HG03095 (cell line): Measurements from ENCODE around the gene KCTD15.

ENCODE experiments used
- ATAC-seq: cut with Tn5 transposase; IDR thresholded peaks from one replicate; pipeline ENCODE4 v1.9.1; 2021; ENCODE audit warnings: moderate library complexity; ENCODE audit not compliant: unreplicated experiment

Gene KCTD15

DNA sequence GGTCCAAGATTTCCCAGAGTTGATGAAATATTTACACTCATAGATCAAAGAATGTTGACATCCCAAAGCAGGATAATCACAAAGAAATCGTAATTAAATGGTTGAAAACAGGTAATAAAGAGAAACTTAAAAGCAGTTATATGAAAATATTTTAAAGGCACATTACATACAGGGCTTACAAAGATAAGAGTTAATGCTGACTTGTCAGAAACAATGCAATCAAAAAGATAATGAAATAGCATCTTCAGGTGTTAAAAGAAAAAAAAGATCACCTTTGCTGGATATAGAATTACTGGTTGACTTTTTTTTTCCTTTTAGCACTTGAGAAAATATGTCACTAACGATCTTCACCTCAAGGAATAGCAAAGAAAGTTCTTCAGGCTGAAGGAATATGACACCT lies 48.8 kb downstream of the KCTD15 start:
- no peak for ATAC-seq

DNA sequence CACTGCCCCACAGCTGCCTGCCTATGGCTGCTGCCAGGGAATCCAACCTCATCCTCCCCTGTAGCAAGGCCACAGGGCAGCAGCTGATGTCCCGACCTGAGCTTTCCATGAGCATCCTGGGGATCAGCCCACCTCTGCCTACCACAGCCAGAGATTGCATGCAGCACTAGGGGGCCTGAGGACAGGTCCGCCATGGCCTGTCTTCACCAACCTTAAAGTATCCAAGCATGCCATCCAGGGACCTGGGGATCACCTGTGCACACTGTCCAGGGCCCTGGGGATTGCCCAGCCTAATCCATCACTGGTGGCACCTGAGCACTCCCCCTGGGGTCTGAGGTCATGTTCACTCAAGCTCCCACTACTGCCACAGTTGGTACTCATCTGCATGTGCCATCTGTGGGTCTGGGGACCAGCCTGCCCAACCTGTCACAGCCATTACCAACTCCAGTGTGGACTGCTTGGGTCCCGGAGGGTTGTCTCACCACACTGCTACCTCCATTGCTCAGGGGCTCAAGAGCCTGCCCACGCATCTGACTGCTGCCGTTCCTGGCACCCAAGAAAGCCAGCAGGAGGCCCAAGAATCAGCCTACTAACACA lies 53.0 kb downstream of the KCTD15 start:
- no peak for ATAC-seq

GRCh38 chr19:33859016-33859415 lies 62.3 kb downstream of the KCTD15 start:
- ATAC-seq = no peak

DNA sequence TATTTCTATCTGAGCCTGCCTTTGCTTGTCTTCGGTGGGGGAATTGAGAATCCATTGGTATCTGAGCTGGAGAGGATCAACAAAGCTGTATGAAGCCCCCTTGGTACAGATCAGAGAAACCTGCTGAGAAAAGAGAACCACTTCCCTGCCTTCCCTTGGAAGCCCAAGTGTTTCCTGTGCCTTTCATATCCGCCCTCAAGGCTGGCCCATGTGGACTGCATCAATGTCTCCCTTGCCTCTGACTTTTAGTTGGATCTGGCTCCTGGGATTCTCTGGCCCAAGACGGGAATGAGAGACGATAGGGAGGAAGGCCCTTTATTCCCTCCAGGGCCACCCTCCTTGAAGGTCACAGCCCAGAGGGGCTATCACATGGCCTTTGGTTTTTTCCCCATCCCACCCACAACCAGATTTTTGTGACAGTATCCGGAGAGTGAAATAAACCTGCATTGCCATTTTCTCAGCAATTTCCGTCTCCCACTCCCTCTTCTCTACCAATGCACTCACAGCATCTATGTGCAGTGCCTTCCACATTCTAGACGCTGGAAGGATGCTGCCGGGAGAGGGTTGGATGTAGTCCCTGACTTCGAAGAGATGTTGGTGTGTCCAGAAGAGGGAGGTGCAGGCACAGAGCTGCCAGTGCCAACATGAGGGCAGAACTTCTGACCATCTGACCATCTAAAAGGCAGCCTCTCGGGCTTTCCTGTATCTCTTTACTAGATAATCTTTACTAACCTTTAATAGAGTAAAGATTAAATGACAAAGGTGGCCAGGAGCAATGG lies 63.8 kb downstream of the KCTD15 start:
- no peak for ATAC-seq

- ATAC-seq = no peak
These were observed 65.3 kb downstream of the KCTD15 start for GRCh38 chr19:33861950-33862349.

DNA sequence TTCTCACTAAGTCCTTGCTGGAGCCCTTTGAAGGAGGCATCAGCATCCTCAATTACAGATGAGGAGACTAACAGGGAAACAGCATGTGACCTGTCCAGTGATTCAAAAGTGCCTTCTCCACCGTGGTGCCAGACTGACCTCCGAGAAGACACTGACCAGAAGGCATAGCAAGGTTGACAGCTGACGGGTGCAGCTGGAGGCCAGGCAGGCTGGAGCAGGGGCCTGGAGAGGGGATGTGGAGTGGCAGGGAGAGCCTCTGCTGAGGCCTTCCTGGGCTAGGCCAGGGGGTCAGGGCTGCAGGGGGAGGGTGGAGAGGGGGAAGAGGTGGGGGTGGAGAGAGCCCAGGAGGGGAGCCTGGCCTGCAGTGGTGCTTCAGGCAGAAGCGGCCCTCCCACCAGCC lies 66.3 kb downstream of the KCTD15 start:
- no peak for ATAC-seq

DNA sequence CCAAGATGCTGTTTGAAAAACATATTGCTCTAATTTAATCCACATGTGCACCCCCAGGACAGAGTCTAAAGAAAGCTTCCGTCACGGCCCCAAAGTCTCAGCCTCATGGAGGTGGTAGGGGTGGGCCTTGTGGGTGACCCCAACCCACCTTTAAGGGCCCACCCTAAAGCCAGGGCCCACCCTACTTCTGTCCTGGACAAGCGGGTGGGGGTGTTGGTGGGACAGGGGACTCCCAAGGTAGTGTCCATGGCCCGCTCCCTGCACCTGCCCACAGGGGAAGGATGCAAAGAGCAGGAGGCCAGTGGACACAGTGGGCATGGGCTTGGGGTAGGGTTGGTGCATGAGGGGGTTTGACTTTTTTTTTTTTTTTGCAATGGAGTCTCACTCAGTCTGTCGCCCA lies 66.8 kb downstream of the KCTD15 start:
- no peak for ATAC-seq

DNA sequence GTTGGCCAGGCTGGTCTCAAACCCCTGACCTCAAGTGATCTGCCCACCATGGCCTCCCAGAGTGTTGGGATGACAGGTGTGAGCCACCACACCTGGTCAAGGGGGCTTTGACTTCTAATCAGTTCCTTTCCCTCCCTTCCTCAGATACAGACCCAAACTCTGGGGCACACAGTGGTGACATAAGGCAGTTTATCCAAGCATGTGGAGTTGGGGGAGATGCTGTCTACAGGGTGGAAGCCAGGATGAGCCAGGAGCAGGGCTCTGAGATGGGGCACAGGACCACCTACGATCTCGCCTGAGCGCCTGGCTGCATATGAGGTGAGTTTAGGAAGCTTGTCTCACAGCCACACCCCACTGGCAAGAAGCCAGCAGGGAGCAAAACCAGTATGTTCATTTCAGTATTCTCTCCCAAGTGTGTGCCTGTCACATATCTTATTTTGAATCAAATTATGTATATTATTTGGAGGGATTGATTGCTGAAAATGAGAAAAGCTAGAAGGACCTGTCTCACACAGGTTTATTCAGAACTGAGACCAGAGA lies 67.7 kb downstream of the KCTD15 start:
- no peak for ATAC-seq

DNA sequence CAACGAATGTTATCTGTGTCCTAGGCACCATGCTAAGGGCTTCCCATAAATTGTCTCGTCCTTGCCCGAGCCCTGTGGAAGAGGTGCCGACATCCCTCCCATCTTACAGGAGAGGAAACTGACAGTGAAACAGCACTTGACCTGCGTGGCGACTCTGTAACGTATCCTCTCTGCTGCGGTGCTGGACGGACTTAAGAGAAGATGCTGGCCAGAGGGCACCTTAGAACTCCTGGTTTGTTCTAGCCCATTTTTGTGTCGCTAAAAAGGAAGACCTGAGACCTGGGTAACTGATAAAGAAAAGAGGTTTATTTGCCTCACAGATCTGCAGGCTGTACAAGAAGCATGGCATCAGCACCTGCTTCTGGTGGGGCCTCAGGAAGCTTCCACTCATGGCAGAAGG lies 68.6 kb downstream of the KCTD15 start:
- ATAC-seq = no peak
